ENCODE measurements around the gene RPS27A. TPM values are rescaled to one million over a fixed set of nuclear protein-coding genes. Genes with fewer than 3 reads are reported as not detected.

RPS27A gene
- total and polyA plus RNA-seq, 2 donors (not counting 3 experiments of a cell fraction or from before 2014, with no cell fraction given): 926 to 1,136 TPM

DNA sequence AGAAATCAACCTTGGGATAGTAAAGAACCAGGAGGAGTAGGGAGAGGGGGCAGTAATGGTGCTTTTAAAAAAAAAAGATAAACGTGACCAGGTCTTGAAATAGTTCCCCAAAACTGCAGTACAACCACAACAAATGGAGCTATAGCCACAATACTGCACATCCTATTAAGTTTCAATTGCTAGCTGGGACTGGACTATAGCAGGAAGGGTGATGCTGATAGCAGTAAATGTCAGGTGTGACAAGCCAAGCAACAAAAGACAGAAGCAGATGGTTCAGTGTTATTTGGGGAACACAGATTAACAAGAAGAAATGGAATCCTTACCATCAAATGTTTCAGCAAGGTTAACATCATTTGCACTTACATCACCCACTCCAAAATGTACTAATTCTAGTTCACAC lies 10.1 kb downstream of the RPS27A start:
- H3K27ac ChIP-seq (ENCODE audit: insufficient read depth, low read depth, low read length): no peak overlapping the region
- H3K4me3 ChIP-seq (replicated peaks in 1 of 3; ENCODE audit: insufficient read depth in 1 of 3, low read depth in 1 of 3, low read length in 3 of 3): no peak overlapping the region
- H3K9me3 ChIP-seq (replicated peaks; ENCODE audit: control insufficient read depth, insufficient read depth, low read length): no peaks in the 10 kb centered on the region
- no peaks in the 10 kb centered on the region for H3K9me1 ChIP-seq (replicated peaks; ENCODE audit: control insufficient read depth, extremely low read depth, insufficient read depth, low read length)
- intact Hi-C loops (cut with micrococcal nuclease) (no loop called here), dilution Hi-C loops (cut with MboI; ENCODE audit: extremely low pct_ligation_motif_present, low sequenced_read_pairs) (no loop called here)
- no peak overlapping the region for H3K4me2 ChIP-seq (ENCODE audit: insufficient read depth, low read length)
- POLR2A ChIA-PET: no interaction called here
- H3K4me1 ChIP-seq (ENCODE audit: control insufficient read depth, extremely low read depth, insufficient read depth, low read length): no peaks in the 10 kb centered on the region
- FAIRE-seq: no peak
- no peak overlapping the region for H3K9ac ChIP-seq (replicated peaks; ENCODE audit: extremely low read depth, insufficient read depth, low read length)
- no peak for DNase-seq (ENCODE audit: low read depth, low spot score)
- H3K79me2 ChIP-seq (ENCODE audit: control insufficient read depth, insufficient read depth, low read length): no peaks in the 10 kb centered on the region
- BruUV-seq (replicated peaks): no TSS peak
- no peak overlapping the region for H2AFZ ChIP-seq (ENCODE audit: low read depth, low read length)
- CTCF ChIA-PET: no interaction called here
- no peaks in the 10 kb centered on the region for H3K27me3 ChIP-seq (ENCODE audit: control insufficient read depth in 2 of 2, insufficient read depth in 2 of 2, low read length in 2 of 2)
- TF ChIP-seq POLR2AphosphoS5 (IDR thresholded peaks at IDR 0.05; ENCODE audit: insufficient read depth, low read depth, low read length): no peak
- TF ChIP-seq EZH2 (IDR thresholded peaks at IDR 0.05; ENCODE audit: borderline replicate concordance, low read depth, low read length, severe bottlenecking): no peak
- TF ChIP-seq JUN (IDR thresholded peaks at IDR 0.05; ENCODE audit: borderline replicate concordance, insufficient read depth, insufficient read length, low read depth): no peak
- no peak for TF ChIP-seq MAX (IDR thresholded peaks at IDR 0.05; ENCODE audit: insufficient read depth, insufficient read length)
- TF ChIP-seq FOS (IDR thresholded peaks at IDR 0.05; ENCODE audit: borderline replicate concordance, insufficient read depth, low read length): no peak
- TF ChIP-seq POLR2A (IDR thresholded peaks at IDR 0.05; ENCODE audit: low read depth, low read length): no peak
- no peak for TF ChIP-seq GATA2 (IDR thresholded peaks at IDR 0.05; ENCODE audit: insufficient read depth, insufficient read length, low read depth, low read length)
- no peak for TF ChIP-seq CTCF (IDR thresholded peaks at IDR 0.05; ENCODE audit: extremely low read depth in 1 of 2, insufficient read depth in 1 of 2, low read depth in 1 of 2, low read length in 2 of 2)
- no peak for TF ChIP-seq MYC (IDR thresholded peaks at IDR 0.05; ENCODE audit: low read depth, low read length)
- peaks cover 0 to 3% of the 10 kb centered on the region in 2 experiments for H3K36me3 ChIP-seq (ENCODE audit: control insufficient read depth in 2 of 2, extremely low read depth in 1 of 2, insufficient read depth in 2 of 2, low read length in 2 of 2)
- no peaks in the 10 kb centered on the region for H4K20me1 ChIP-seq (replicated peaks; ENCODE audit: control insufficient read depth, extremely low read depth, insufficient read depth, low read length)

Measured in endothelial cell of umbilical vein (primary cell).